A549 (cell line): ENCODE results near the gene TMEM125. TPM values are rescaled to one million over a fixed set of nuclear protein-coding genes. Genes with fewer than 3 reads are reported as not detected.

Experiments used
- polyA plus RNA-seq, 4 experiments: library from polyadenylated mRNA; depleted of rRNA in 3 of 4; stranded (reverse); fragments of >200 nt; fragmentation: RNase III in 1 of 4; extraction: RNeasy Plus Mini Kit Qiagen cat#74134 plus additional on column Dnase treatment in 1 of 4; gene quantifications; 2 replicates in 3 of 4; 3 replicates in 1 of 4; pipeline ENCODE4 v1.2.3, GENCODE V29; 2011 to 2017

The TMEM125 gene
- polyA plus RNA-seq, 2 of the 4 experiments (the other 2 are of a cell fraction) = not detected

Other genes starting within 250 kb of the TMEM125 start
- 84.9 and 109 TPM in 2 replicates for gene EBNA1BP2, start 97.7 kb upstream of the TMEM125 start, polyA plus RNA-seq (2011; rRNA removed)
- gene EBNA1BP2, start 97.7 kb upstream of the TMEM125 start, polyA plus RNA-seq (2017; fragmentation: RNase III; extraction: RNeasy Plus Mini Kit Qiagen cat#74134 plus additional on column Dnase treatment) = 139 to 178 TPM (median 151 TPM) in 3 replicates
- gene CFAP57, start 97.7 kb upstream of the TMEM125 start, polyA plus RNA-seq (2011; rRNA removed) = 0.80 and 1.3 TPM in 2 replicates
- 0.54 to 0.73 TPM (median 0.62 TPM) in 3 replicates for gene CFAP57, start 97.7 kb upstream of the TMEM125 start, polyA plus RNA-seq (2017; fragmentation: RNase III; extraction: RNeasy Plus Mini Kit Qiagen cat#74134 plus additional on column Dnase treatment)
- not detected in 2 replicates for gene C1orf210, start 15.6 kb downstream of the TMEM125 start, polyA plus RNA-seq (2011; rRNA removed)
- not detected in 3 replicates for gene C1orf210, start 15.6 kb downstream of the TMEM125 start, polyA plus RNA-seq (2017; fragmentation: RNase III; extraction: RNeasy Plus Mini Kit Qiagen cat#74134 plus additional on column Dnase treatment)
- gene TIE1, start 31.0 kb downstream of the TMEM125 start, polyA plus RNA-seq (2011; rRNA removed) = not detected in 2 replicates
- not detected in 3 replicates for gene TIE1, start 31.0 kb downstream of the TMEM125 start, polyA plus RNA-seq (2017; fragmentation: RNase III; extraction: RNeasy Plus Mini Kit Qiagen cat#74134 plus additional on column Dnase treatment)
- gene MPL, start 67.8 kb downstream of the TMEM125 start, polyA plus RNA-seq (2011; rRNA removed) = not detected in 2 replicates
- not detected in 3 replicates for gene MPL, start 67.8 kb downstream of the TMEM125 start, polyA plus RNA-seq (2017; fragmentation: RNase III; extraction: RNeasy Plus Mini Kit Qiagen cat#74134 plus additional on column Dnase treatment)
- 73.8 and 91.5 TPM in 2 replicates for gene CDC20, start 89.0 kb downstream of the TMEM125 start, polyA plus RNA-seq (2011; rRNA removed)
- 106 to 141 TPM (median 116 TPM) in 3 replicates for gene CDC20, start 89.0 kb downstream of the TMEM125 start, polyA plus RNA-seq (2017; fragmentation: RNase III; extraction: RNeasy Plus Mini Kit Qiagen cat#74134 plus additional on column Dnase treatment)
- gene ELOVL1, start 98.0 kb downstream of the TMEM125 start, polyA plus RNA-seq (2011; rRNA removed) = 124 and 147 TPM in 2 replicates
- 96.6 to 105 TPM (median 104 TPM) in 3 replicates for gene ELOVL1, start 98.0 kb downstream of the TMEM125 start, polyA plus RNA-seq (2017; fragmentation: RNase III; extraction: RNeasy Plus Mini Kit Qiagen cat#74134 plus additional on column Dnase treatment)
- gene MED8, start 119.8 kb downstream of the TMEM125 start, polyA plus RNA-seq (2011; rRNA removed) = 33.9 and 40.4 TPM in 2 replicates
- 21.8 to 26.0 TPM (median 23.4 TPM) in 3 replicates for gene MED8, start 119.8 kb downstream of the TMEM125 start, polyA plus RNA-seq (2017; fragmentation: RNase III; extraction: RNeasy Plus Mini Kit Qiagen cat#74134 plus additional on column Dnase treatment)
- gene SZT2, start 119.9 kb downstream of the TMEM125 start, polyA plus RNA-seq (2011; rRNA removed) = 6.5 and 10.4 TPM in 2 replicates
- 6.1 to 7.4 TPM (median 7.3 TPM) in 3 replicates for gene SZT2, start 119.9 kb downstream of the TMEM125 start, polyA plus RNA-seq (2017; fragmentation: RNase III; extraction: RNeasy Plus Mini Kit Qiagen cat#74134 plus additional on column Dnase treatment)
- gene HYI, start 183.9 kb downstream of the TMEM125 start, polyA plus RNA-seq (2011; rRNA removed) = 6.6 and 7.2 TPM in 2 replicates
- 15.1 to 17.1 TPM (median 15.3 TPM) in 3 replicates for gene HYI, start 183.9 kb downstream of the TMEM125 start, polyA plus RNA-seq (2017; fragmentation: RNase III; extraction: RNeasy Plus Mini Kit Qiagen cat#74134 plus additional on column Dnase treatment)